Endothelial cell of umbilical vein (primary cell): ENCODE data around the gene CALD1. TPM values are rescaled to one million over a fixed set of nuclear protein-coding genes. Genes with fewer than 3 reads are reported as not detected.

Experiments used
- BruUV-seq: library from RNA; stranded (reverse); fragments of 400-500 nt; replicated peaks from 2 replicates; lab custom pipeline; 2021; lab: Mats Ljungman, UMichigan
- CTCF ChIA-PET: fragments of 300-600, 350-600 bp; sonication (Branson Sonifier 250); formaldehyde crosslinking; loops from one replicate; lab custom pipeline; 2021; ENCODE audit warnings: antibody characterized with exemption, inconsistent platforms; lab: Charles Lee
- POLR2A ChIA-PET: fragments of 300-600, 350-600 bp; sonication (Branson Sonifier 250); formaldehyde crosslinking; loops from one replicate; lab custom pipeline; 2021; ENCODE audit warnings: antibody characterized with exemption, inconsistent platforms; lab: Charles Lee
- DNase-seq: peaks from one replicate; pipeline ENCODE4 v3.0.0-alpha.2; 2011; ENCODE audit warnings: low read depth, low spot score
- FAIRE-seq: peaks from 2 replicates; lab custom pipeline; 2011; peaks lifted over from hg19 to GRCh38; lab: Jason Lieb, UNC
- H2AFZ ChIP-seq: 2 replicates; pipeline ENCODE4 v1.6.0; 2012; ENCODE audit warnings: low read depth, low read length, control low read depth, inconsistent platforms
- H3K27ac ChIP-seq: 2 replicates; pipeline ENCODE4 v1.5.1; 2011; ENCODE audit warnings: low read depth, mild to moderate bottlenecking, control low read depth, low read length, moderate library complexity; ENCODE audit not compliant: insufficient read depth
- H3K27me3 ChIP-seq, 2 experiments: 2 replicates each; pipeline versions ENCODE4 v1.6.0 to v1.6.1; 2011; ENCODE audit warnings: low read length in 2 of 2, mixed read lengths in 1 of 2; ENCODE audit not compliant: control insufficient read depth in 2 of 2, insufficient read depth in 2 of 2
- H3K36me3 ChIP-seq, 2 experiments: 2 replicates in 1 of 2; 3 replicates in 1 of 2; pipeline ENCODE4 v1.5.1; 2011; ENCODE audit warnings: low read length in 2 of 2, mild to moderate bottlenecking in 1 of 2, moderate library complexity in 1 of 2; ENCODE audit not compliant: control insufficient read depth in 2 of 2, insufficient read depth in 2 of 2; ENCODE audit errors: extremely low read depth in 1 of 2
- H3K4me1 ChIP-seq: 3 replicates; pipeline ENCODE4 v1.5.1; 2011; ENCODE audit warnings: mild to moderate bottlenecking, low read length; ENCODE audit not compliant: control insufficient read depth, insufficient read depth; ENCODE audit errors: extremely low read depth
- H3K4me2 ChIP-seq: 2 replicates; pipeline ENCODE4 v1.6.1; 2011; ENCODE audit warnings: low read length, control low read depth, mixed read lengths; ENCODE audit not compliant: insufficient read depth
- H3K4me3 ChIP-seq, 3 experiments: fragments of 200-600 bp in 1 of 3; sonication (generic), shearing (Covaris generic) in 1 of 3; replicated peaks in 1 of 3; 2 replicates each; pipeline ENCODE4 v1.5.1; 2011 to 2016; ENCODE audit warnings: control low read depth in 3 of 3, low read length in 3 of 3, mild to moderate bottlenecking in 2 of 3, inconsistent platforms in 1 of 3, low read depth in 1 of 3, moderate library complexity in 1 of 3; ENCODE audit not compliant: insufficient read depth in 1 of 3
- H3K79me2 ChIP-seq: 2 replicates; pipeline ENCODE4 v1.6.0; 2012; ENCODE audit warnings: low read length, inconsistent platforms; ENCODE audit not compliant: control insufficient read depth, insufficient read depth
- H3K9ac ChIP-seq: replicated peaks from 2 replicates; pipeline ENCODE3; 2011; ENCODE audit warnings: low read length, control low read depth; ENCODE audit not compliant: insufficient read depth; ENCODE audit errors: extremely low read depth
- H3K9me1 ChIP-seq: replicated peaks from 3 replicates; pipeline ENCODE4 v1.6.0; 2011; ENCODE audit warnings: mild to moderate bottlenecking, low read length; ENCODE audit not compliant: control insufficient read depth, insufficient read depth; ENCODE audit errors: extremely low read depth
- H3K9me3 ChIP-seq: replicated peaks from 2 replicates; pipeline ENCODE4 v1.5.1; 2012; ENCODE audit warnings: low read length, inconsistent platforms; ENCODE audit not compliant: control insufficient read depth, insufficient read depth
- H4K20me1 ChIP-seq: replicated peaks from 2 replicates; pipeline ENCODE3; 2011; ENCODE audit warnings: mild to moderate bottlenecking, low read length; ENCODE audit not compliant: control insufficient read depth, insufficient read depth; ENCODE audit errors: extremely low read depth
- CTCF ChIP-seq, 2 donors: IDR thresholded peaks; 1 replicate in 1 of 2; 2 replicates in 1 of 2; pipeline ENCODE4 v1.5.1; 2011; ENCODE audit warnings: low read length in 2 of 2, mild to moderate bottlenecking in 2 of 2, moderate library complexity in 2 of 2, control low read depth in 1 of 2, inconsistent platforms in 1 of 2, low read depth in 1 of 2; ENCODE audit not compliant: insufficient read depth in 1 of 2; ENCODE audit errors: extremely low read depth in 1 of 2
- EZH2 ChIP-seq: IDR thresholded peaks from 2 replicates; pipeline ENCODE4 v1.6.1; 2012; ENCODE audit warnings: borderline replicate concordance, low read depth, mild to moderate bottlenecking, moderate library complexity, low read length, inconsistent platforms; ENCODE audit not compliant: severe bottlenecking
- FOS ChIP-seq: IDR thresholded peaks from 2 replicates; pipeline ENCODE4 v1.6.1; 2011; ENCODE audit warnings: mild to moderate bottlenecking, low read length, moderate library complexity, borderline replicate concordance; ENCODE audit not compliant: insufficient read depth
- GATA2 ChIP-seq: IDR thresholded peaks from 2 replicates; pipeline ENCODE4 v1.7.0; 2011; ENCODE audit warnings: low read depth, mild to moderate bottlenecking, moderate library complexity, mixed read lengths, low read length; ENCODE audit not compliant: insufficient read length, insufficient read depth
- JUN ChIP-seq: IDR thresholded peaks from 2 replicates; pipeline ENCODE4 v1.6.1; 2011; ENCODE audit warnings: borderline replicate concordance, low read depth; ENCODE audit not compliant: insufficient read length, insufficient read depth
- MYC ChIP-seq: IDR thresholded peaks from one replicate; pipeline ENCODE4 v1.6.1; 2011; ENCODE audit warnings: mild to moderate bottlenecking, low read depth, low read length
- POLR2A ChIP-seq: IDR thresholded peaks from 2 replicates; pipeline ENCODE4 v1.6.1; 2012; ENCODE audit warnings: low read depth, mild to moderate bottlenecking, control low read depth, low read length
- POLR2AphosphoS5 ChIP-seq: IDR thresholded peaks from 2 replicates; pipeline ENCODE4 v1.6.1; 2012; ENCODE audit warnings: low read depth, mild to moderate bottlenecking, control low read depth, low read length, moderate library complexity; ENCODE audit not compliant: insufficient read depth
- dilution Hi-C: fragments of 300-500 bp; cut with MboI; formaldehyde crosslinking; loops from one replicate; pipeline ENCODE4 v1.15.0; 2019; ENCODE audit warnings: low sequenced_read_pairs; ENCODE audit not compliant: extremely low pct_ligation_motif_present
- intact Hi-C: fragments of 100-400 bp; cut with micrococcal nuclease; formaldehyde crosslinking; loops from one replicate; pipeline ENCODE4 v1.10.0; 2022
- polyA plus RNA-seq, 4 experiments: library from polyadenylated mRNA; depleted of rRNA in 3 of 4; stranded (reverse) in 3 of 4; unstranded in 1 of 4; fragments of >200 nt; gene quantifications; 2 replicates each; pipeline versions ENCODE4 v1.2.1 to v1.2.3, GENCODE V29; 2011 to 2012; ENCODE audit warnings: missing spikeins in 1 of 4
- total RNA-seq: library from RNA; stranded (reverse); gene quantifications from 2 replicates; pipeline ENCODE4 v1.2.3, GENCODE V29; 2021
- TF ChIP-seq, protein P1 (sequence below): IDR thresholded peaks from 2 replicates; pipeline ENCODE4 v1.6.1; 2011; ENCODE audit not compliant: insufficient read depth, insufficient read length

CALD1 gene
- total and polyA plus RNA-seq, 2 donors (not counting 3 experiments of a cell fraction or from before 2014, with no cell fraction given), result 136 to 307 TPM

- Histone ChIP-seq H2AFZ (no peak overlapping the region), H3K4me1 (peaks cover 24% of the 10 kb centered on the region), H3K4me2 (no peak overlapping the region), H3K9me3 (no peaks in the 10 kb centered on the region), H3K9me1 (no peaks in the 10 kb centered on the region), H3K27ac (no peak overlapping the region), H3K9ac (no peak overlapping the region), H3K27me3 (no peaks in the 10 kb centered on the region), H3K4me3 (no peak overlapping the region), H3K36me3 (peaks cover under 1 to 3% of the 10 kb centered on the region in 2 experiments), H3K79me2 (peaks cover 23% of the 10 kb centered on the region), H4K20me1 (no peaks in the 10 kb centered on the region)
- no peak for DNase-seq
- intact Hi-C loops, result no loop called here
- POLR2A ChIA-PET, result no interaction called here
- FAIRE-seq, result no peak
- BruUV-seq, result no TSS peak
- no peak for TF ChIP-seq FOS
- no peak for TF ChIP-seq MYC
- TF ChIP-seq GATA2, result no peak
- no peak for TF ChIP-seq CTCF (IDR thresholded peaks at IDR 0.05; ENCODE audit: extremely low read depth in 1 of 2, insufficient read depth in 1 of 2, low read depth in 1 of 2, low read length in 2 of 2)
- no peak for TF ChIP-seq JUN
- TF ChIP-seq EZH2, result no peak
- TF ChIP-seq, protein P1, sequence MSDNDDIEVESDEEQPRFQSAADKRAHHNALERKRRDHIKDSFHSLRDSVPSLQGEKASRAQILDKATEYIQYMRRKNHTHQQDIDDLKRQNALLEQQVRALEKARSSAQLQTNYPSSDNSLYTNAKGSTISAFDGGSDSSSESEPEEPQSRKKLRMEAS, result no peak
- no peak for TF ChIP-seq POLR2AphosphoS5
- no peak for TF ChIP-seq POLR2A
- dilution Hi-C loops, result no loop called here
- CTCF ChIA-PET, result no interaction called here
These were observed 103.0 kb downstream of the CALD1 start for GRCh38 chr7:134882481-134882880.
